ENCODE data around the gene CENPP.
"Not testable (repeated sequence)": the region's sequence is repeated elsewhere in the genome, so short reads cannot be mapped to it uniquely, and the experiment has no call there.

Gene CENPP

DNA sequence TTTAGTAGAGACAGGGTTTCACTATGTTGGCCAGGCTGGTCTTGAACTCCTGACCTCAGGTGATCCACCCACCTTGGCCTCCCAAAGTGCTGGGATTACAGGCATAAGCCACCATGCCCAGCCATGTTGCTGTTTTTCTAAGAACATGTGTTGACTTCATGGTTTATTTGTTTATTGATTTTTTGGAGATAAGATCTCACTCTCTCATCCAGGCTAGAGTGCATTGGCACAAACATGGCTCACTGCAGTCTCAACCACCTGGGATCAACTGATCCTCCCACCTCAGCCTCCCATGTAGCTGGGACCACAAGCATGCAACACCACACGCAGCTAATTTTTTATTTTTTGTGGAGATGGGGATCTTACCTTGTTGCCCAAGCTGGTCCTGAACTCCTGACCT is 269.3 kb downstream of the CENPP start:
- DNase-seq (ENCODE audit: low read depth in 2 of 2): not testable (repeated sequence)

DNA sequence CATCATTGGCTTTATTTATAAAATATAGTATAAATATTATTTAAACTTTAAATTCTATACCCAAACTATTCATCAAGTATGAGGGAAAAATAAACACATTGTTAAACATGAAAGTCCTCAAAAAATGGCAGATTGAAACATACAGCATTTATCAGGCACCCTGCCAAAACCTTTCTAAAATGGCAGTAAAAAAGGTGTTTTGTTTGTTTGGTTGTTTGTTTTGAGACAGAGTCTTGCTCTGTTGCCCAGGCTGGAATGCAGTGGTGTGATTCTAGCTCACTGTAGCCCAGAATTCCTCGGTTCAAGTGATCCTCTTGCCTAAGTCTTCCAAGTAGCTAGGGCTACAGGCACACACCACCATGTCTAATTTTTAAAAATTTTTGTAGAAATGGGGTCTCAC is 270.2 kb downstream of the CENPP start:
- no peak for DNase-seq (ENCODE audit: low read depth in 2 of 2)

DNA sequence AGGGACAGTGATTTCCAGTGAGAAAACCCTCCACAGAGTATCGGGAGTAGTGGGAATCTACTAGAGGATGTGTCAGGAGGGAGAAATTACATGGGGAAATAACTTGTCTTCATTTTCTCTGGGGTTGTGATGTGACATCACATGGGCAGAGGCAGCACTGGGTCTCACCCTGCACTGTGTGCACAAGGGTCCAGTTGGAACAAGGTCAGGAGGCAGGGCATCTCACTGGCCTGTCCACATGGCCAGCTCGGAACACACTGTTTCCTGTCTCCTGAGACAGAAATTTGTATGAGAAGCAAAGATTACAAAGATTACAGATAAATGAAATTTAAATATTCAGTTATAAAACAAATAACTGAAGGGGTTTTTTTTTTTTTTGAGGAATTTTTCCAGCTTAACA is 272.6 kb downstream of the CENPP start:
- DNase-seq (ENCODE audit: low read depth in 2 of 2): no peak

DNA sequence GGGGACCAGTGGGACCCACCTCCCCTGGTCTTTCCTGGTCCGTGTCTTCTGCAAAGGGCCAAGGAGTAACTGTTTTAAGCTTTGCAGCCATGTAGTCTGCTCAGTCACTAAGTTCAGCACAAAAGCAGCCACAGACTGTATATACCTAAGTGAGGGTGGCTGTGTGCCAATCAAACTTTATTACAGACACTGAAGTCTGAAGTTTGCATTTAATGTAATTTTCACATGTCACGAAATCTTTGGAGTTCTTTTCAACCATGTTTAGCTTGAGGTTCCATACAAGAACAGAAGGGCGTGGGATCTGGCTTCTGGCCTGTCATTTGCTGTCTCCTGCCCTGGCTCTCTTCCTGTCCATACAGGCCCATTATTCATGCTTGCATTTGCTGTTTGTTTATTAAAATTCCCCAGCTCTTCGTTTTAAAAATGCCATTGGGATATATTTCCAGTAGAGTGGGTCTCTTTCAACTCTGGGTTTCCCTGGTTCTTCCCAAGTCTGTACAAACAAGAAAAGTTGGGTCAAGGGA is 274.2 kb downstream of the CENPP start:
- no peak for DNase-seq (ENCODE audit: low read depth in 2 of 2)

DNA sequence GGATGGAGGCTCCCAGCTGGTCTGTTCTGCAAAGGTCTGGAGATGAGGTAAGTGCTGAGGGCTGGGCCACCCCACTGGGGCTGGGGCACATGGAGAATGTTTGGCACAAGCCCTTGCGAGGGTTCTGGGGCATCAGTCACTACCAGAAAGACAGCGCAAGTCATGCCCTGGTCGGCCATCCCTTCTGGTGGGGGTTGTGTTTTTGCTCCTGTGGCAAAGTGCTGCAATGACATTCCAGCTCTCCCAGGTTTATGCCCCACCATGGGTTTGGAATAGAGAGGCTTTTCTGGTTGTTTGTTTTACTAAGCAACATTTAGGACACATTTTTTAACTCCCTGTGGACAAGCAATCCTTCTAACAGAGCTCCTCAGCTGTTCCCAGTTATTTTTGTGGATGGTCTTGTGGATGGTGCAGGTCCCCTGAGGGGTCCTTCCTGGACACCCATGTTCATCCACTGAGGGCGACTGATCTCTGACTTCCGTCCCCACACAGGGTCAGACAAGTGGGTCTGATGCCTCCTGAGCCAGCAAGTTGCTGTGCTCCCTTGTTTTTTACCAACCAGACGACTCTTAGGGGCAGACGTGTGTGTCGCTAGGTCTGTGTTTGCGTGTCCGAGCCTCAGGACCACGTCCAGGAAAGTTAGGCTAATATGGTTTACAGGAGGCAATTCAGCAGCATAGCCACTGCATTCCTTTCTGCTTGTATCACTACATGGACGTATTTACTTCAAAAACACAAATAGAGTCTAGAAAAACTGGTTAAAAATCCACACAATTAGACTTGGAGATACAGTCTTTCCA is 274.9 kb downstream of the CENPP start:
- DNase-seq (ENCODE audit: low read depth in 2 of 2): no peak

DNA sequence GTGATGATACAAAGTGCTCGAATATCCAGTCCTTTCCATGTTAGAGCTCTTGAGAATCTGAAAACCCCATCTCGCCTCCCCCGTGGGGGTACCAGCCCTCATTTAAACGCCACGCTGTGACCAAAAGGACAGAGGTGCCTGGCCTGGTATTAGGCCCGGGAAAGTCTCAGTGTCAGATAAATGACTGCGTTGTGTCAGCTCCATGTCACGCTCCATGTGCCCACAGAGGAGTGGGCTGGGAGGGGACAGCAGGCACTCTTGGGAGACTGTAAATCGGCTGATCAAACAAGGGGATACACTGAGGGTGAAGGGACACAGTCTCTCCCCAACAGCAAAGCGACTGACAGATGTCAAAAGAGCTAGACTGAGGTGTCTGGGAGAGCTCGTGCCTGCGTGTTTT is 275.7 kb downstream of the CENPP start:
- DNase-seq (ENCODE audit: low read depth in 2 of 2): no peak

DNA sequence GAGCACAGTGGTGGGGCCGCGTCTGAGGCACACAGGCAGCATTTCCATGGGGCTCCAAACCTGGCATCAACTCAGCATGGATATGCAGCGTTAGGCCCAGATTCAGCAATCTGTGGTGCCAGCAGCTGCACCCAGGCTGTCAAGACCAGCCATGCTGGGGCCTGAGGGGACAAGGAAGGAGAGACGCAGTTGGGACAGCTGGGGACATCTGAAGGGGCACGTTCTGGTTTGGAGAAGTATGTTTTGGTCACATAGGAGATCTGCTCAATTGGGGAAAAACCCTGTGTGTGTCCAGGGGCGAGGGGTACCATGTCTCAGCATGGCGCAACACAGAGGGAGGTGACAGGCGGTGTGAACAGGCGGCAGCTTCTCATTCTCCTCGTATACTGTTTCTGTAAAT is 276.7 kb downstream of the CENPP start:
- DNase-seq (ENCODE audit: low read depth in 2 of 2): no peak

DNA sequence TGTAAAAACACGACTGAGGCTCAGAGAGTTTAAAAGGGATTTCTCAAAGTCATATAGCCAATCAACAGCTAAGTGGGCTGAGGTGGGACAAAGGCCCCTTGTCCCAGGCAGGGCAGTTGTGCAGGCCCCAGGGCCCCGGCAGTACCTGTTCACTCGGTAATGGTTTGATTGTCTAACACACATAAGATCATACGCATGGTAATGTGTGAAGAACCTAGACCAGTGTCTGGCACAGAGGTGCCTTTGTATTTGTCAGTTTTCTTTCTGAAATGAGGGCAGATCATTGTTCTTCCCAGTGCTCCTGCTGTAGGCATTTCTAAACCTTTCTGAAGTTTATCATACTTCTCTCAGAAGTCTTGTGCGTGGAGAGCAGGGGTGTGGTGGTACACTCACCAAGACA is 277.3 kb downstream of the CENPP start:
- DNase-seq (ENCODE audit: low read depth in 2 of 2): no peak

DNA sequence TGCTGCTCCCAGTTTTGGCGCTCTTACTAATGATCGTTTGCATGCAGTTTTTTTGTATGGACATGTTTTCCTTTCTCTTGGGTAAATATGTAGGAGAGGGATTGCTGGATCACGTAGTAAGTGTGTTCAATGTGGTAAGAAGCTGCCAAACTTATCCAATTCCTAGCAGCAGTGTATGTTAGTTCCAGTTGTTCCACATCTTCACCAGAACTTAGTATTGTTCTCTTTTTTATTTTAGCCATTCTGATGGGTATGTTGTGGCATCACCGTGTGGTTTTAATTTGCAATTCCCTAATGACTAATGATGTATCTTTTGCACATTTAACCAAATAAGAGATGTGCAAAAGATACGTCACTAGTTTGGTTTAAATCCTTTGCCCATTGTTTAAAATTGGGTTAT is 278.2 kb downstream of the CENPP start:
- DNase-seq (ENCODE audit: low read depth in 2 of 2): no peak

DNA sequence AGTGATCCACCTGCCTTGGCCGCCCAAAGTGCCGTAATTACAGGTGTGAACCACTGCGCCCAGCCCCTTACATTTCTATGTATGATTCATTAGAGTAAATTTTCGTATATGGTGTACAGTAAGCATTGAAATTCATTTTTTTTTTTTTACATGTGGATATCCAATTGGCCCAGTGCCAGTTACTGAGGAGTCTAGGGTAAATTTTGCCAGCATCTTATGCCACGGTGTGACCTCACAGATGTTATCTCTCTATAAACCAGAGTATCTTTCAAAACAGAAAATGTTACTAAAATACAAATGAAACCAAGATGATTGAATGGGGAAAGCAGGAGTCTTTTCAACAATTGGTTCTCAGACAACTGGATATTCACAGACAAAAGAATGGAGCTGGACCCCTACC is 279.5 kb downstream of the CENPP start:
- no peak for DNase-seq (ENCODE audit: low read depth in 2 of 2)

DNA sequence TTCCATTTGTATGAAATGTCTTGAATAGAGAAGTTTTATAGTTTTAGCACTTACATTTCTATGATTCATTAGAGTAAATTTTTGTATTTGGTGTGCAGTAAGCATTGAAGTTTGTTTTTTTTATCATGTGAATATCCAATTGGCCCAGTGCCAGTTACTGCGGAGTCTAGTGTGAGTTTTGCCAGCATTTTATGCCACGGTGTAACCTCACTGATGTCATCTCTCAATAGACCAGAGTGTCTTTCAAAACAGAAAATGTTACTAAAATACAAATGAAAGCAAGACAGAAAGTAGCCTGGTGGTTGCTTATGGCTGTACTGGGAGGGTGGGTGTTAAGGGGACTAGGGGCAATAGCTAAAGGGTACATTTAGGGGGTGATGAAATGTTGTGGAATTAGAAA is 281.3 kb downstream of the CENPP start:
- no peak for DNase-seq (ENCODE audit: low read depth in 2 of 2)

DNA sequence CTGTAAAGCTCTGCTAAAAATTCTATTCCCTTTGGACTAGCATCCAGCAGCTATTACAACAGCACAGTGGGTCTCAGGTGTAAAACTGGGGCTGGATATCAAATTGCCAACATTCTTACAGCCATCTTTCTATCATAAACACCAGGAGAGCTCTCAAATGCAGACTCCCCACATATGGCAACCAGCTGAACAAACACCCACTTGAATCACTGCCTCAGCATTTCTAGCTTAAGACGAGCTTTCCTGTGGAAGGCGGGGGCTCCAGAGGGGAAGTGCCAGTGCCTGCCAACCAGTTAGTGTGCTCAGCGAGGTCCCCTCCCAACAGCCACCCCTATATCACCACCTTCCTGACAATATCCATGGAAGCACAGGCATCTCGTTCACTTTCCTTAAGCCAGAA is 282.0 kb downstream of the CENPP start:
- DNase-seq (ENCODE audit: low read depth in 2 of 2): no peak

DNA sequence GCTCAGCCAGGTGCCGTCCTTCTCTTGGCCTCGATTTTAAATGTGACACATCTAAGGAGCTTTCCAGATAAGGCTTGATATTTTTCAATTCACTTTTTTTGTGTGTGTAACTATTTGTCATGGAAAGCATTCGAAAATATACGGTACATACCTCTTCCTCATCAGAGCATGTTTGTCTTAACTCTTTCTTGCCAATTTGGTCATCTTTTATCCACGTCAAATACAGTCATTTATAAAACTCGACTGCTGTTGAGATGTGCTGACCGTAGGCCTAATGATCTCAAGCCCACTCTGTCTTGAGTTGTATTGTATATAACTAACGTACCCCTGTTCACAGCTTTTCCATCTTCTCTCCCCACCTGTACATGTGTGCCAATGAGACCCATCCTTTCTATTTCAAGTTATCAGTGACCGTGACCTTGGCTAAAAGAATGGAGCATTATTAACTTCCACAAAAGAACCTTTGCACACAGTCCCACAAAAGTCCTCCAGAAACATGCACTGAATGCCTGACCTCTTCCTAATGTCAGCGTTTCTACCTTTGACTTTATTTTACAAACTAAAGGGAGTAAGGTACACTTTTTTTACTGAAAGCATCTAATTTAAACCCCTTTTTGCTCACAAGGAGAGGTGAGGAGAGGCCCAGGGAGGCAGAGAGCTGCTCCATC is 282.6 kb downstream of the CENPP start:
- DNase-seq (ENCODE audit: low read depth in 2 of 2): no peak

DNA sequence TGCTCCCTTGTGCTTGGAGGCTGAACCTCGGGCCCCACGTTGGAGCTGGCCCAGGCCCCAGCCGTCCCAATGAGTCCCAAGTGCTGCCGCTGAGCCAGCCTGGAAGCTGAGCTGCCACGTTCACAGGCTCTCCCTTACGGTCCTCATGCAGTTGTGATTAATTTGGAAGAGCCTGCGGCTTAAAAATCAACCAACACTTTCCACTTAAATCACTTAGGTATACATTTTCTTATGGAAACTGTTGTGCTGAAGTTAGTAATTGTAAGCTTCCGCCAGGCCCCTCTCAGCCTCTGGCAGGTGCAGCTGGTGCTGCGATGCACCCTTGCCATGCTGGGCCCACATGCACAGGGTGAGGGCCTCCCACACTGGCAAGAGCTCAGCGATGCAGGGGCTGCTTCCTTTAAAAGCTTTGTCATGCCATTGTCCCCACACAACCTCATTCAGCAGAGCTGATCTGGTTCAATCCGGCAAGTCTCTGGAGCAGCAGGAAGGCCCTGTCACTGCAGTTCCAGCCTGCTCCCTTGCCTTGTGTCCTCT is 283.2 kb downstream of the CENPP start:
- no peak for DNase-seq (ENCODE audit: low read depth in 2 of 2)

DNA sequence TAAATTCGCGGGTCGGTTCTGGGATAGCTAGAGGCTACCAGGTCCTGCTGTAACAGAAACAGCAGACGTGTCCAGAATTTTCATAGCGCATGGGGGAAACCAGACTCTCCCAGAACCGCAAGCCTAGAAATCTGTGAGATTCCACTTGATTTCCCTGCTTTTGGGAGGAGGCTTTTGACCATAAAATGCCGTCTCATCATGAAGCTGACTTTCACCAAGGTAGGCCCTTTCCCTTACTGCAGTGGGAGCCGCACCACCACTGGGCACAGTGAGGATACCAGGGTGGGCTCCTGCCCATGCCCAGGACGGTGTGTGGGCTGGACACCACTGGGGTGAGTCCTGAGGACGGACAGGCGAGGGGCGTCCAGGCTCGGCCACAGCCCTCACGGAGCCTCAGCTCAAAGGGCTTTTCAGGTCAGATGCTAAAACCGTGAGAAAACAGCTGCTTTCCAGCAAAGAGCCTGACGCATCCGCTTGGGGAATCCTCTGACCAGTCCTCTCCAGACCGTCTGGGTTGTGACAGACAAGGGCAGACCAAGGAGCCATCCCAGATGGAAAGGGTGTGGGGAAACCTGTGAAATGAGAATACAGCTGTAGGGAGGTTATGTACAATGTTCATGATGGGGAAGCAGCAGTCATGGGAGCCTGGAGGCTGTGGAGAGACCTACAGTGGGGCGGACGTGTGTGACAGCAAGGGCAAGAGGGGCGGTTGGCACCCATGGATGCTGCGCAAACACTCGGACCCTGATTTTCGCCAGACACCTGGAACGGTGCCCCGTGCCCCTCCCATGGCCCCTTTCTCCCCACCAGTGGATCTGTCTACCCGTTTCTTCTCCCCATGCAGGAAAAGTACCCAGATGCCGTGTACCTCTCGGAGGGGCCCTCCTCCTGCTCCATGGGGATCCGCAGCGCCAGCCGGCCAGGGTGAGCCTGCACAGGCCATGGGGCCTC is 285.0 kb downstream of the CENPP start:
- DNase-seq (ENCODE audit: low read depth in 2 of 2): no peak

DNA sequence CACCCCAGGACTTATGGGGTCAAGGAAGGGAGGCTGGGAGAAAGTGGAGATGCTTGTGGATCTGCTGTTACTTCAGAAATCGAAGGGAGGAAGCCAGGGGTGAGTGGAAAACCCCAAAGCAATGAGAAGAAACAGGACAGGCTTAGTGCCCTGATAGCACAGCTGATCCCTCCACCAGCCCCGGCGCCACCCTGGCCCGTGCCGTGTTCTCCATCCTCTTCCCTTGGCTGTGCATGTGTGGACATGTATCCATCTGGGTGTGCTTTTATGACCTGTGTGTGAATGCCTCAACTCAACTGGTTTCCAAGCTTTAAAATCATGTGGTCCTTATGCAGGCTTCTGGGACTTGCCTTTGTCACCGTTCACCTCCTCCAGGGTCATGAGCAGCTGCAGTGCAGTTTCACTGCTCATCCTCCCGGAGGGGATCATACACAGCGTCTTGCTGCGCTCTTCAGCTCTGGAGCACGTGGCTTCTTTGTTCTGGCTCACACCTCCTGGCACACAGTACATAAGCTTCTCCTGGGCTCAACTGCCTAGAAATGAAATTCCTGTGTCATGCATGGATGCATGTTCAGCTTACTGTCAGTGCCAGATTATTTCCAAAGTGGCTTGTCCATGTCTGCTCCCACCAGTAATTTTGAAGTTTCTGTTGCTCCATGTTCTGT is 286.0 kb downstream of the CENPP start:
- DNase-seq (ENCODE audit: low read depth in 2 of 2): no peak

DNA sequence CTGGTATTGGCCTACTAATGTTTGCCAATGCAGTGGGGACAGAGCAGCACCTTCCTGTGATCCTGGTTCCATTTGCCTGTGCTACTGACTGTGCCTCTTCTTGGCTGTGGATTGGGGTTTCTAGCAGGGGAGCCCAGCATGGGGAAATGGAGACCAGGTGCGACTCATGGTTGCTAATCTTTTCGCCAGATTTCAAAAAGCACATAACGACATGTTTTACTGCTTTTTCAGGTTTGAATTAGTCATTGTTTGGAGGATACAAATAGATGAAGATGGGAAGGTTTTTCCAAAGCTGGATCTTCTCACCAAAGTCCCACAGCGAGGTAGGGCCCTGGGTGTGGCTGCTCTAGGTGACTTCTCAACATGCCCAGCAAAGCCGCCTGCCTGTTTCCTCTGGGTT is 286.5 kb downstream of the CENPP start:
- DNase-seq (ENCODE audit: low read depth in 2 of 2): no peak

DNA sequence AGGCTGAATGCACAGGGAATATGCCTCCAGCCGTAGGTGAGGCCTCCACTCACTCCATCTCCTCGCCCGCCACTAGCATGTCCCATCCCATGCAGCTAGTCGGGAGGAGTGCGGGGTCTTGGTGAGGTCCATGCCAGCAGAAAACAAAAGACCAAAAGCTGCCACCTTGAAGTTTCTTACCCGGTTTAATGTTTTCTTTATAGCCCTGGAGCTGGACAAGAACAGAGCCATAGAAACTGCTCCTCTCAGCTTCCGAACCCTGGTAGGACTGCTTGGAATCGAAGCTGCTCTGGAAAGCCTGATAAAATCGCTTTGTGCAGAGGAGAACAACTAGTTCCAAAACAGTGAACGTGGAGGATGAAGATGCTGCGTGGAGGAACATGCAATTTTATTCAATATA is 287.1 kb downstream of the CENPP start:
- no peak for DNase-seq (ENCODE audit: low read depth in 2 of 2)

DNA sequence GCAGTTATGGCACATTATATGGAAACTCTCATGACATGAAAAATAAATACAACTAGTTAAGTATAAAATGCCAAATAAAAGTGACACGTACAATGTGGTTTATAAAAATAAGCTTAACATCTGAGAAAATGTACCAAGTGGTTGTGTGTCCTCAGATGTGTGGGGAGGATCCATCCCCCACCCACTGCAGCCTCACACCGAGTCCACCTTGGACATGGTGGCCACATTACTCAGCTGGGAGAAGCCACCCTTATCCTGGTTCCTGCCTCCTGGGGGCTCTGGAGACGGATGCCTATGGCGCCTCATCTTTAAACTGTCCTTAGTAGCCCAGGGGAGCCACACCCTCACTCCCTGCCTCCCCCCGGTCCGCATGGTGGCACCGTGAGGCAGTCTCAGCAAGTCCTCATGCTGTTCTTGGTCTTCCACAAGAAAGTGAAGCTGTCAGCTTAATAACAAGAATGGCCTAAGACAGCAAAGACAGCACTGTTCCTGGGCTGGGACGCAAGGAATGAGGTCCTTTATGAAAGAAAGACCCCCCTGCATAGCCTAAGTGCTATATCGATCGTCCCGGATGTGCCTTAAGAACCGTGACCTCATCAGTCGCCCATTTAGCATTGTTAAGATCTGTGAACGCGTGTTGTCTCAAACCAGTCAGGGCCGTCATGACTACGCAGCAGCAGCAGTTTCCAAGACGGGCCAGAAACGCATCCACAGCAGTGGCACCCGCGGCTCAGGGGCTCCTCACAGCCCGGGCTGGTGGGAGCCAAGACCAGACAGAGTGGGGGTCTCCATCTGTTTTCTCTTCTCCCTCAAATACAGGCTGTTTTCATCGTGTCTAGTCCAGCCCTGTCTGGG is 287.7 kb downstream of the CENPP start:
- no peak for DNase-seq (ENCODE audit: low read depth in 2 of 2)

DNA sequence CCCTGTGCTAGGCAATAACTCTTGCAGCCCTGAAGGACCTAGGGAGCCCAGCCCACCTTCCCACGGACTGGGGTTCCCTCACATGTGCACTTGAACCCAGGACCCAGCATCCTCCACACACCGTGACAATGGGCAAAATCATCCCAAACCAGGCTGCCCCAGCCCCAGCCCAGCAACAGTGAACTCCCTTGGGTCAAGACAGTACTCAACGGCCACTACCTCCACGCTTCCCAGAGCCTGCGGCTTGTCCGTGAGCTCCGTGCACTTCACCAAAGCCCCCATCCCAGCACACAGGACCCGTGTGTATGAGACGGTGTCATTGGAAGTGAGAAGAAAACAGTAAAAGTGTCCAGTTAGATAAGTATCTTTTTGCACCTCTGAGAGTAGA is 288.4 kb downstream of the CENPP start:
- DNase-seq (ENCODE audit: low read depth in 2 of 2): no peak

Data from stimulated activated CD4-positive, alpha-beta T cell treated with anti-CD3 and anti-CD28 coated beads, Interleukin-15, amount 100 ng/mL, for 48 hours (primary cell).